Hepatocyte (in vitro differentiated cells): ENCODE measurements around the gene DOCK1. TPM values are rescaled to one million over a fixed set of nuclear protein-coding genes. Genes with fewer than 3 reads are reported as not detected.

Experiments
- DNase-seq: peaks from one replicate; pipeline ENCODE4 v3.0.0-alpha.2; 2016; ENCODE audit warnings: low spot score
- H2AFZ ChIP-seq: fragments of 200-600 bp; sonication (generic); 2 replicates; pipeline ENCODE4 v1.6.0; 2016; ENCODE audit warnings: antibody characterized with exemption, mild to moderate bottlenecking
- H3K27ac ChIP-seq: fragments of 200-600 bp; sonication (generic); 2 replicates; pipeline ENCODE4 v1.5.1; 2016; ENCODE audit warnings: mild to moderate bottlenecking
- H3K27me3 ChIP-seq: fragments of 200-600 bp; sonication (generic); 2 replicates; pipeline ENCODE4 v1.6.1; 2016
- H3K36me3 ChIP-seq: fragments of 200-600 bp; sonication (generic); replicated peaks from 2 replicates; pipeline ENCODE4 v1.5.1; 2016; ENCODE audit warnings: low read depth; ENCODE audit not compliant: insufficient read depth
- H3K4me1 ChIP-seq: fragments of 200-600 bp; sonication (generic); 2 replicates; pipeline ENCODE4 v1.5.1; 2016; ENCODE audit warnings: mild to moderate bottlenecking, moderate library complexity; ENCODE audit not compliant: insufficient read depth
- H3K4me2 ChIP-seq: fragments of 200-600 bp; sonication (generic); 2 replicates; pipeline ENCODE4 v1.6.0; 2016
- H3K4me3 ChIP-seq: fragments of 200-600 bp; sonication (generic); 2 replicates; pipeline ENCODE4 v1.5.1; 2016; ENCODE audit warnings: mild to moderate bottlenecking
- H3K79me2 ChIP-seq: fragments of 200-600 bp; sonication (generic); 2 replicates; pipeline ENCODE4 v1.6.0; 2017; ENCODE audit warnings: mild to moderate bottlenecking
- H3K9me2 ChIP-seq: fragments of 200-600 bp; sonication (generic); replicated peaks from 2 replicates; pipeline ENCODE4 v1.6.0; 2017; ENCODE audit warnings: mild to moderate bottlenecking; ENCODE audit not compliant: insufficient read depth
- H3K9me3 ChIP-seq: fragments of 200-600 bp; sonication (generic); 2 replicates; pipeline ENCODE4 v1.5.1; 2016; ENCODE audit warnings: low read depth, mild to moderate bottlenecking
- H4K20me1 ChIP-seq: fragments of 200-600 bp; sonication (generic); 2 replicates; pipeline ENCODE4 v1.6.0; 2016; ENCODE audit warnings: mild to moderate bottlenecking; ENCODE audit not compliant: insufficient read depth, poor library complexity, severe bottlenecking
- CTCF ChIP-seq: fragments of 200-600 bp; sonication (generic); IDR thresholded peaks from 2 replicates; pipeline ENCODE4 v1.5.1; 2016; ENCODE audit warnings: antibody characterized with exemption, mild to moderate bottlenecking; ENCODE audit not compliant: poor library complexity
- EZH2 ChIP-seq: fragments of 200-600 bp; sonication (generic); IDR thresholded peaks from 2 replicates; pipeline ENCODE4 v1.6.1; 2016; ENCODE audit warnings: antibody characterized with exemption, mild to moderate bottlenecking, borderline replicate concordance
- EZH2phosphoT487 ChIP-seq: fragments of 200-600 bp; sonication (generic); IDR thresholded peaks from one replicate; pipeline ENCODE4 v1.6.1; 2018; ENCODE audit warnings: antibody characterized with exemption, mild to moderate bottlenecking, low read depth, moderate library complexity; ENCODE audit not compliant: unreplicated experiment, severe bottlenecking
- WGBS: methylation state at CpG from one replicate; pipeline ENCODE4 v1.1.6; 2016; ENCODE audit warnings: low lambda C conversion rate; ENCODE audit errors: missing lambda C conversion rate; 5-methylcytosine and 5-hydroxymethylcytosine counted together
- polyA plus RNA-seq: library from polyadenylated mRNA; unstranded; fragments of >200 nt; fragmentation: Nextera tagmentation; extraction: Ambion mirVana; gene quantifications from 2 replicates; pipeline ENCODE4 v1.2.1, GENCODE V29; 2016
- total RNA-seq: library from RNA; depleted of rRNA; stranded (reverse); fragments of >200 nt; gene quantifications from 2 replicates; pipeline ENCODE4 v1.2.3, GENCODE V29; 2014

DOCK1 gene
- total and polyA plus RNA-seq, 2 experiments from 2014 or later: 16.0 to 55.5 TPM

GRCh38 chr10:127415901-127416581 lies 510.8 kb downstream of the DOCK1 start:
- Histone ChIP-seq H3K79me2 (no peaks in the 10 kb centered on the region), H2AFZ (no peak overlapping the region), H3K4me1 (no peaks in the 10 kb centered on the region), H3K4me2 (no peak overlapping the region), H3K27me3 (no peaks in the 10 kb centered on the region), H3K9me2 (no peaks in the 10 kb centered on the region), H3K9me3 (no peaks in the 10 kb centered on the region), H3K36me3 (no peaks in the 10 kb centered on the region), H4K20me1 (no peaks in the 10 kb centered on the region), H3K4me3 (no peak overlapping the region), H3K27ac (no peak overlapping the region)
- TF ChIP-seq EZH2 (no peak), CTCF (no peak), EZH2phosphoT487 (no peak)
- DNase-seq: no peak
- WGBS: 92% methylated on average over 12 of the region's 12 CpGs

GRCh38 chr10:127417031-127417430 lies 511.8 kb downstream of the DOCK1 start:
- H3K4me2 ChIP-seq: no peak overlapping the region
- no peaks in the 10 kb centered on the region for H4K20me1 ChIP-seq
- H3K36me3 ChIP-seq: no peaks in the 10 kb centered on the region
- H3K4me1 ChIP-seq: no peaks in the 10 kb centered on the region
- no peaks in the 10 kb centered on the region for H3K9me2 ChIP-seq
- H3K79me2 ChIP-seq: no peaks in the 10 kb centered on the region
- no peak for TF ChIP-seq EZH2
- TF ChIP-seq CTCF: no peak
- TF ChIP-seq EZH2phosphoT487: no peak
- H3K4me3 ChIP-seq: no peak overlapping the region
- 95% methylated on average over 9 of the region's 10 CpGs for WGBS
- no peaks in the 10 kb centered on the region for H3K27me3 ChIP-seq
- H2AFZ ChIP-seq: no peak overlapping the region
- no peak overlapping the region for H3K27ac ChIP-seq
- H3K9me3 ChIP-seq: no peaks in the 10 kb centered on the region
- no peak for DNase-seq

GRCh38 chr10:127417686-127418401 lies 512.6 kb downstream of the DOCK1 start:
- Histone ChIP-seq H3K27me3 (no peaks in the 10 kb centered on the region), H3K4me1 (no peaks in the 10 kb centered on the region), H3K9me3 (no peaks in the 10 kb centered on the region), H3K36me3 (no peaks in the 10 kb centered on the region), H4K20me1 (no peaks in the 10 kb centered on the region), H3K4me3 (no peak overlapping the region), H3K4me2 (no peak overlapping the region), H3K9me2 (no peaks in the 10 kb centered on the region), H3K27ac (no peak overlapping the region), H3K79me2 (no peaks in the 10 kb centered on the region), H2AFZ (no peak overlapping the region)
- TF ChIP-seq EZH2: no peak
- no peak for TF ChIP-seq EZH2phosphoT487
- TF ChIP-seq CTCF: no peak
- no peak for DNase-seq
- WGBS: 93% methylated on average over 12 of the region's 12 CpGs
